ENCODE results near the gene HACD1.

Gene HACD1

DNA sequence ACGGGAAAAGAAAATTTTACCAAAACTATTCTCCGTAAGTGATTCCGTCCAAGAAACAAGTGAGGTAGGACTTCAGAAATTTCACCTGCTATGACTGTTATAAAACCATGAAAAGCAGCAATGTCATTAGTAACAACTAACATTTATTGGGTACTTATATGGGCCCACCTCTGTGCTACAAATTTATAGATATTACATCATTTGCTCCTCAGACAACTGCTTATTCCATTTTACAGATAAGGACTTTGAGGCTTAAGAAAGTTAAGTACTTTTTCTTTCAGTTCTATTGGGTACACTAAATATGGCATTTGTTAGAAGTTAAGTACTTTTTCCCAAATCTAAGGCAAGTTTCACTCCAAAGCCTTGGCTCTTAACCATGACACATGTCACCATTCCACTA, 36.3 kb downstream of the HACD1 start:
- no peak for DNase-seq (ENCODE audit: low spot score)

DNA sequence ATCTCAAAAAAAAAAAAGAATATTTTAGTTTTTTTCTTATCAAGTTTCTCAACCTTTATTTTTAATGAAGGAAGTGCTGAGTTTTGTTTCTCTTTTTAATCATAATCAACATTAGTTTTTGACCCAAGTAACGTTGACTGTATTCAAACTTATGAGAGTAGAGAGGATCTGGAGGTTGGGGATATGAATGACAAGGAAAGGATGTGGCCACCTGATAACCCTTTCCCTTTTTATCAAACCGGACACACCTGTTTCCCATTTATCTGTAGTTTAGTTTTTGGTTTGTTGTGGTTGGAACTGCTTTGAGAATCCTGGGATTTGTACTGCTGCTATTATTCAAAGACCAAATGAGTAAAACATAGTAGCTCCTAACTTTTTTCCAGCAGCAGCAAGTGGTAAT, 38.6 kb downstream of the HACD1 start:
- no peak for DNase-seq (ENCODE audit: low spot score)

DNA sequence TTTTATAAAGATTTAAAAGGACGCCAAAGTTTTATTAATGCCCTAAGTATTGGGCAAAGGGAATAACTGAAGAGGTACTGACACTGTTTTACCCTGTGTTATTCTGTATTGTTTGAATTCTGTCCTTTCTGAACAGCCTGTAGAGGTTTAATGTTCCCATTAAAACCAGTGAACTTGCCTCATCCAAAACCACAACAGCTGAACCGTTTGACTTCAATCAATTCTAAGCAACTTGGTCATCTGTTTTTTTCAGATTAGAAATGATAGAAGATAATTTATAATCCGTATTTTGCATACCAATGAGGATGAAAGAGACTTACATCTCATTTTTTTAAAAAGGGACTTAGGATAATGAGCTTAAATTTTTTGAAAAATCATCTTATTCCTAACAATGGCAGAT, 40.4 kb downstream of the HACD1 start:
- DNase-seq (ENCODE audit: low spot score), result no peak

DNA sequence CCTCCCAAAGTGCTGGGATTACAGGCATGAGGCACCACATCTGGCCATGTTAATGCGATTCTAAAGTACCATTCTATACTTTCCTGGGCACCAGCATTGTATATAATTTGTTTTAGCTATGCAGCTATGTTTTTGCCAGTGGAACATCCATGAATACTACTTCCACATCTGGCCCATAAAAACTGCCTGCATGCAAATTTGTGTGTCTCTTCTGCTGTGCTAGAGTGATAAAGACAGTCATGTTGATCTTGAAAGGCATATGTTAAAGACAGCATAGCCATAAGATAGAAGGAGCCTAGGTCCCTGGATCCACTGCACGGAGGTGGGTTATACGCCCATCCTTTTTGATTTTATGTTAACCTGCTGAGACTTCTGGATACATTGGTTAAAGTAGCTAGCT, 52.3 kb downstream of the HACD1 start:
- no peak for DNase-seq (ENCODE audit: low spot score)

DNA sequence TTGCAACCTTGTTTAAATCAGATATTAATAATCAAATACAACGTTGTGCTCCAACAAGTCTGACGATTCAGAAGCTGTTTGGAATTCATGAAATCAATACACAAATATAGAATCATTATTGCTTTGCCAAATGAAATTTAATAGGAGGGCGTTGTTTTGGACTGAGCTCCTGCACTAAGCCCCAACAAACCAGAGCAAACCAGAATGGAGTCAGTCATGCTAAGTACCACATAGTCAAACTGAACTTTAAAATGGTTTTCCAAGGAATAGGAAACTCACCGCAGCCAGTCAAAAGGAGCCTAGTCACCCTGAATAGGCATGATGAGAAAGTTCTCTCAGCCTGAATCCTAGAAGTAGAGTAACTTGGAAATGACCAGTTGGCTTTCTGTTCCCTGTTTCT, 53.7 kb downstream of the HACD1 start:
- no peak for DNase-seq (ENCODE audit: low spot score)

DNA sequence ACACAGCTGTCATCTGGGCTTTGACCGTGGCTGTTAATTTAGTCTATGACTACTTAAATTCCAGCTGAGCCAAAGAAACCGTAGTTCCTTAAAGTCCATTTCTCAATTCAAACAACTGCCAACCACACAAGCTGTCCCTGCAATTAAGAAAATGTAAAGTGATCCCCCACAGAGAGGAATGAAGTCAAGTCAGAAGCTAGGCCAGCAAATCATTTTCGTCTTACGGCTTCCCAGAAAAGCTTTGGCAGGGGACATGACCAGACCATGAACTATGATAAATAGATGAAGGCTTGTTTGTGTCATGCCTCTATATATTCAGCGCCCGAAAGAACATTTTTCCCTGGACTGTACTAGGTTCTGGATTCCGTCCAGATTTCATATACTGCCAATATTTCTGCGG, 54.6 kb downstream of the HACD1 start:
- DNase-seq (ENCODE audit: low spot score), result no peak

DNA sequence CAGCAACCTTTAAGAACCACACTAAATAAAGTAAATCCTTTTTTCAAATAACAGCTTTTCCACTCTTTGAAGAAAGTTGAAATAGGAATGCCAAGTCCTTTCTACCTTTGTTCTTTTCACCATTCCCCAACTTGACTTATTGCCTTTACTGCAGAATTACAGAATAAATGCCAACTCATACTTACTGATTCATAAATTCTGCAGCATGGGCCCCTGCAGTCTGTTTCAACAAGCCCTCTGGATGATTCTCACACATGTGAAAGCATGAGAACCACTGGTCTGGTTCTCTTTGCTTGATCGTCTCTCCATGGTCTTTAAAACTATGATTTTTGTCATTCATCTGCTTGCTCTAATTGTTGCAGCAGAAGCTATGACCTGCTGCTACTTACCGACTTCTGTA, 56.1 kb downstream of the HACD1 start:
- DNase-seq (ENCODE audit: low spot score), result no peak

DNA sequence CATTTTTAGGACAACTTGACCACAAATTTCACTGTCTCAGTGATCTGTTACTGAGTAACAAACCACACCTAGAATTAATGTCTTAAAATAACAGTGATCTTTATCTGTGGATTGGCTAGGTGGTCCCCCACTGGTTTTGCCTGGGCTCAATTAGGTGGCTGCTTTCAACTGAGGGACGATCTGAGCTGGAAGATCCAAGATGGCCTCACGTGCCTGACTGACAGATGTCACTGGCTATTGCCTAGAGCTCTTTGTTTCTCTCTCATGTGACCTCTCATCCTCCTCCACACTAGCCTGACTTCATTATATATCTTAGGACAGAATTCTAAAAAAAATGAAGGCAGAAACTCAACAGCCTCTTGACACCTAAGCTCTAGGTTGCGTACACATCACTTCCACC, 59.7 kb downstream of the HACD1 start:
- DNase-seq (ENCODE audit: low spot score), result no peak

DNA sequence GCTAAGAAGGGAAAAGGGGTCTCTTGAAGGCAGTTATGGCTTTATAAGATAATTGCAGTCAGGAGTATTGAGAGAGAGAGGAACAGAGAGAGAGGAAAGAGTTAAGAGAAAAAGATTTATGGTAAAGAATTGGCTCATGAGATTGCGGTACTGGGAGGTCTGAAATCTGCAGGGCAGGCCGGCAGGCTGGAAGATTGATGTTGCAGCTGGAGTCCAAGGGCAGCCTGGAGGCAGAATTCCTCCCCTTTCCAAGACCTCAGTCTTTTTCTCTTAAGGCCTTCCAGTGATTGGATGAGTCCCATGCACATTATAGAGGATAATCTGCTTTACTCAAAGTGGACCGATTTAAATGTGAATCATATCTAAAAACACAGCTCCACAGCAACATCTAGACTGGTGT, 68.4 kb downstream of the HACD1 start:
- no peak for DNase-seq (ENCODE audit: low spot score)

DNA sequence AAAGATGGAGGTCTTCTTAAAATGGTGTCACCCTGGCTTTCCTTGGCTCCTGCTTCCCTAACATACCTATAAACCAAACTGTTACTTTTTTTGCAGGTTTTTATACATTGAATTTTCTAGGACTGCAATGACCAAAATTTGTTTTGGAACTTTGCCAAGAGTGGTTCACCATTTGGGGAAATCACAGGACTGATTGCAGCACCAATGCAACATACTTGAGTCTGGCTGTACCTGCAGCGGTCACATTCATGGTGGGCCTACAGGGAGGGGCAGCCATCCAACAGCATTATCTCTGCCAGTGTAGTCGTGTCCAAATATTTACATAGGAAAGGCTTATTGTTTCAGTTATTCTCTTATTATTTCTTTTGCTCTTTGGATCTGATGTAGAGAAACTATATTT, 69.0 kb downstream of the HACD1 start:
- no peak for DNase-seq (ENCODE audit: low spot score)

DNA sequence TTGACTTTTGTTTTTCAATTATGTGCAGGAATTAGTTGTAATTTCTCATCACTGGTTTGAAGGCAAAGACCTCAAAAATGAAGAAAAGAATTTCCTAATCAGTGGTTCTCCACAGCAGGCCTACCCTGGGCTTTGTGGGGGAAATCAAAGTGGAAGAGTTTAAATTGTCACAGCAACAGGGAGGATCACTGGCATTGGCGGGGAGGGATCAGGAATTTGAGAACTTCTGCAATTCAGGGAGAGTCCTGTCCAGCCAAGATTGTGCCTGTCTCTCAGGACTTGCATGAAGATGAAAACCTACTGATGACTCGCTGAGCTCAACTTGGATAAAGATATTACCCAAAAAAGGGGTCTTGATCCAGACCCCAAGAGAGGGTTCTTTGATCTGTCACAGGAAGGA, 70.1 kb downstream of the HACD1 start:
- no peak for DNase-seq (ENCODE audit: low spot score)

DNA sequence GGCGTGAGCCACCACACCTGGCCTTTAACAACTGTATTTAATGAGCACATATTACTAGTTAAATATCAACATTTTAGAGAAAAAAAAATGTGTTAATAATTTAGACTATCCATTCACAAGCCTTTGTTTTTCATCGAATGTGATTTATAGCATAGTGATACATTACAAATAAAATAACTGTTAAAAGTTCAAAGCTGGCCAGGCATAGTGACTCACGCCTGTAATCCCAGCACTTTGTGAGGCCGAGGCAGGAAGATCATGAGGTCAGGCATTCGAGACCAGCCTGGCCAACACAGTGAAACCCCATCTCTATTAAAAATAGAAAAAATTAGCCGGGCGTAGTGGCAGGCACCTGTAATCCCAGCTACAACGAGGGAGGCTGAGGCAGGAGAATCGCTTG, 72.7 kb downstream of the HACD1 start:
- DNase-seq (ENCODE audit: low spot score), result no peak

Data from RKO (cell line).